Breast epithelium (tissue), 3 donors: ENCODE measurements around the gene CCDC91.

Experiments used
- CTCF ChIP-seq, 3 donors: fragments of 450-650 bp; IDR thresholded peaks; one replicate each; pipeline ENCODE4 v1.5.1; 2016 to 2017; ENCODE audit warnings: antibody characterized with exemption in 3 of 3, mild to moderate bottlenecking in 3 of 3, moderate library complexity in 3 of 3
- POLR2A ChIP-seq: fragments of 450-650 bp; IDR thresholded peaks from one replicate; pipeline ENCODE4 v1.6.1; 2016; ENCODE audit warnings: antibody characterized with exemption, mild to moderate bottlenecking, moderate library complexity
- POLR2AphosphoS5 ChIP-seq, 3 donors: sonication (generic); formaldehyde crosslinking; IDR thresholded peaks; one replicate each; pipeline ENCODE4 v1.6.1; 2017; ENCODE audit warnings: antibody characterized with exemption in 3 of 3

GRCh38 chr12:28290262-28290661, 100.0 kb downstream of the CCDC91 start:
- TF ChIP-seq CTCF (IDR thresholded peaks at IDR 0.05) (no peak), POLR2A (no peak), POLR2AphosphoS5 (IDR thresholded peaks at IDR 0.05) (no peak)
